ENCODE measurements around the gene CA6.

- TF ChIP-seq GATA3 (IDR thresholded peaks at IDR 0.05; ENCODE audit: low read depth, low read length) (no peak), GATA2 (IDR thresholded peaks at IDR 0.05; ENCODE audit: low read depth, low read length) (no peak)
These were observed 19.7 kb upstream of the CA6 start for GRCh38 chr1:8925960-8926359.

Measured in SH-SY5Y (cell line).